DMS153 treated with DMSO at 0.1 percent for 48 hours (cell line): ENCODE results near the gene FLOT2.
A peak's percentile ranks its signal among the peaks of the same experiment; 100 is the strongest.
"Not testable (repeated sequence)": the region's sequence is repeated elsewhere in the genome, so short reads cannot be mapped to it uniquely, and the experiment has no call there.

Source experiments
- DNase-seq: peaks from one replicate; lab custom pipeline; 2025; ENCODE audit not compliant: unreplicated experiment; lab: John Stamatoyannopoulos, UW

The FLOT2 gene

GRCh38 chr17:28848667-28849066, 48.9 kb downstream of the FLOT2 start:
- not testable (repeated sequence) for DNase-seq

- DNase-seq, result not testable (repeated sequence)
Measured at GRCh38 chr17:28846699-28847098, 50.8 kb downstream of the FLOT2 start.

- DNase-seq, result no peak
Measured at GRCh38 chr17:28846231-28846630, 51.3 kb downstream of the FLOT2 start.

- DNase-seq, result no peak
Measured at GRCh38 chr17:28843816-28844148, 53.8 kb downstream of the FLOT2 start.

- DNase-seq, result peak; percentile 77
Measured at GRCh38 chr17:28842282-28843012, 55.1 kb downstream of the FLOT2 start, which contains the start of gene FAM222B. TSS of gene FAM222B (minus strand) at chr17:28842790. CDS start at chr17:28766667, 76,123 bp downstream.

DNA sequence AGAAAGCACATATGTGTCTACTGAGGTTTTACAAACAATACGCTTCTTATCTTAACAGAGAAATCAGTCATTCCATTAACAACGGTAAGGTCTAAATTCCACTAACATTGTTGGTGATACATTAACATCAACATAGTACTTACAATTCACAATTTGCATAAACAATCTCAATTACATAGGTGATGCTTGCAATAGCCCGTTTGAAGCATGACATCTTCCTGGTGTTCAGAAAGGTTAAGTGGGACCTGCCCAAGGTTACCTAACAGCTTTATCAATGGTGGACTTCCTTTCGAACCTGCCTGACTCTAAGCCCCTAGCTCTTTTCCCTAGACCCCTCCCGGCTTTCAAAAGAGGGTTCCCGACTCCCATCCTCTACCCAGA, 55.6 kb downstream of the FLOT2 start:
- peak; percentile 10 for DNase-seq

DNA sequence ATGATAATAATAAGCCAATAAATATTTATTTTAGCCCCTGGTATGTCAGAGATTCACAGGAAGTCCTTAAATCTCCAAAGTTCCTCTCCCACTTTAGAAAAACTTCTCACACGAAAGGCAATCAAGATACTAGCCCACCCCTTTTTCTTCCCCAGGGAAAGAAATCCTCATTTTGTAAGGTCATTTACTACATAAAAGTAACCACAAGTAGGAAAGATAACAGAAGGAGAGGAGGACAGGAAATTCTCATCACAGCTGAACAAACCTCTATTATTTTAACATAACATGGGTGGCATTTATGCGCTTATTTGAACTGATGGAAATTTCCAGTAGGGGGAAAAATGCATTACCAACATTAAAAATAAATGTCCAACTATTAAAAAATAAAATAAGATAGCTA, 58.3 kb downstream of the FLOT2 start:
- no peak for DNase-seq

- DNase-seq, result not testable (repeated sequence)
Measured at GRCh38 chr17:28836541-28836940, 61.0 kb downstream of the FLOT2 start.

DNA sequence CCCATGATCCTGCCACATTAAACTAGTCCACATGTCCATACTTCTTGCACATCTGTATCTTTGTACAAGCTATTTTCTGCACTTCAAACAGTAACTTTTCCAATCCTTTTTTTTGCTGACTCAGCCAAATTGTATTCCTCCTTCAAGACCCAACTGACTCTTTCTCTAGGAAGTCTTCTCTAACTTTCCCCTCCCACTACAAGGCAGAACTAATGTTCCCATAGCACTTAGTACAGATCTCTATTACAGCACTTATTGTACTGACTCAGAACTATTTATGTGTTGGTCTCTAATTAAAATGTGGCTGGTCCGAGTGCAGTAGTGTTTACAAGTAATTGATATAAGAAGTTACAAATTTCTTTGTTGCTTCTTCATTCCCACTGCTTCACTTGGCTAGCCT, 63.1 kb downstream of the FLOT2 start:
- no peak for DNase-seq
